ENCODE data around the gene DCAKD. TPM values are rescaled to one million over a fixed set of nuclear protein-coding genes. Genes with fewer than 3 reads are reported as not detected.

DCAKD gene
- total RNA-seq, 1 donor from 2014 or later, result 22.2 TPM

- no peak for DNase-seq (ENCODE audit: low read depth in 2 of 2)
These were observed 75.2 kb downstream of the DCAKD start for GRCh38 chr17:44976206-44976605.

Other genes starting within 250 kb of the DCAKD start
- gene GJC1, start 221.3 kb downstream of the DCAKD start, total RNA-seq, result 3.0 and 6.7 TPM in 2 replicates
- not detected in 2 replicates for gene HIGD1B, start 203.7 kb downstream of the DCAKD start, total RNA-seq
- gene EFTUD2, start 152.2 kb downstream of the DCAKD start, total RNA-seq, result 145 and 156 TPM in 2 replicates
- gene GFAP, start 136.1 kb downstream of the DCAKD start, total RNA-seq, result 0.13 TPM in 1 of 2 replicates, not detected in the other
- gene KIF18B, start 103.9 kb downstream of the DCAKD start, total RNA-seq, result 1.4 and 2.3 TPM in 2 replicates
- gene C1QL1, start 83.3 kb downstream of the DCAKD start, total RNA-seq, result under 0.01 and 0.13 TPM in 2 replicates
- gene NMT1, start 9.7 kb upstream of the DCAKD start, total RNA-seq, result 82.6 and 100 TPM in 2 replicates
- 12.7 and 13.0 TPM in 2 replicates for gene PLCD3, start 80.9 kb upstream of the DCAKD start, total RNA-seq
- gene ACBD4, start 84.1 kb upstream of the DCAKD start, total RNA-seq, result 3.4 and 4.1 TPM in 2 replicates
- gene HEXIM1, start 96.8 kb upstream of the DCAKD start, total RNA-seq, result 4.9 and 8.2 TPM in 2 replicates
- gene HEXIM2, start 110.2 kb upstream of the DCAKD start, total RNA-seq, result 3.2 and 3.7 TPM in 2 replicates
- 2.6 and 2.9 TPM in 2 replicates for gene FMNL1, start 170.3 kb upstream of the DCAKD start, total RNA-seq
- not detected in 2 replicates for gene SPATA32, start 210.5 kb upstream of the DCAKD start, total RNA-seq